KMS-11 (cell line): ENCODE data around the gene DSTYK.

Source experiments
- H2AFZ ChIP-seq: fragments of 200-600 bp; sonication (generic); 2 replicates; pipeline ENCODE4 v1.6.1; 2016; ENCODE audit warnings: antibody characterized with exemption, mixed run types, low read depth
- H3K27ac ChIP-seq: fragments of 200-600 bp; sonication (generic); 2 replicates; pipeline ENCODE4 v1.6.1; 2016; ENCODE audit warnings: mild to moderate bottlenecking, mixed run types
- H3K27me3 ChIP-seq: fragments of 200-600 bp; sonication (generic); 2 replicates; pipeline ENCODE4 v1.6.1; 2017; ENCODE audit warnings: mild to moderate bottlenecking, low read depth, mixed run types, moderate library complexity; ENCODE audit not compliant: insufficient read depth
- H3K36me3 ChIP-seq: fragments of 200-600 bp; sonication (generic); 2 replicates; pipeline ENCODE4 v1.6.1; 2017; ENCODE audit warnings: mild to moderate bottlenecking, mixed run types; ENCODE audit not compliant: insufficient read depth
- H3K4me1 ChIP-seq: fragments of 200-600 bp; sonication (generic); 2 replicates; pipeline ENCODE4 v1.6.1; 2016; ENCODE audit warnings: mild to moderate bottlenecking, low read depth, mixed run types; ENCODE audit not compliant: poor library complexity, severe bottlenecking
- H3K4me2 ChIP-seq: fragments of 200-600 bp; sonication (generic); 2 replicates; pipeline ENCODE4 v1.7.0; 2016; ENCODE audit warnings: mild to moderate bottlenecking, mixed run types
- H3K4me3 ChIP-seq: fragments of 200-600 bp; sonication (generic); IDR thresholded peaks from 2 replicates; pipeline ENCODE4 v1.6.1; 2017; ENCODE audit warnings: low read depth, low read length, mixed read lengths; ENCODE audit not compliant: insufficient read depth
- H3K79me2 ChIP-seq: fragments of 200-600 bp; sonication (generic); 2 replicates; pipeline ENCODE4 v1.6.1; 2016; ENCODE audit warnings: low read depth, mixed run types; ENCODE audit not compliant: insufficient read depth
- H3K9ac ChIP-seq: fragments of 200-600 bp; sonication (generic); 2 replicates; pipeline ENCODE4 v1.6.1; 2016; ENCODE audit warnings: mild to moderate bottlenecking, mixed run types
- H4K20me1 ChIP-seq: fragments of 200-600 bp; sonication (generic); 2 replicates; pipeline ENCODE4 v1.6.1; 2016; ENCODE audit warnings: mild to moderate bottlenecking, mixed run types; ENCODE audit not compliant: insufficient read depth
- TF ChIP-seq, protein P1 (sequence below): fragments of 200-600 bp; sonication (generic); conservative IDR thresholded peaks from 2 replicates; pipeline ENCODE4 v1.6.1; 2017; ENCODE audit warnings: low read depth, mild to moderate bottlenecking, antibody characterized with exemption, low read length, moderate library complexity, mixed read lengths

Gene DSTYK

DNA sequence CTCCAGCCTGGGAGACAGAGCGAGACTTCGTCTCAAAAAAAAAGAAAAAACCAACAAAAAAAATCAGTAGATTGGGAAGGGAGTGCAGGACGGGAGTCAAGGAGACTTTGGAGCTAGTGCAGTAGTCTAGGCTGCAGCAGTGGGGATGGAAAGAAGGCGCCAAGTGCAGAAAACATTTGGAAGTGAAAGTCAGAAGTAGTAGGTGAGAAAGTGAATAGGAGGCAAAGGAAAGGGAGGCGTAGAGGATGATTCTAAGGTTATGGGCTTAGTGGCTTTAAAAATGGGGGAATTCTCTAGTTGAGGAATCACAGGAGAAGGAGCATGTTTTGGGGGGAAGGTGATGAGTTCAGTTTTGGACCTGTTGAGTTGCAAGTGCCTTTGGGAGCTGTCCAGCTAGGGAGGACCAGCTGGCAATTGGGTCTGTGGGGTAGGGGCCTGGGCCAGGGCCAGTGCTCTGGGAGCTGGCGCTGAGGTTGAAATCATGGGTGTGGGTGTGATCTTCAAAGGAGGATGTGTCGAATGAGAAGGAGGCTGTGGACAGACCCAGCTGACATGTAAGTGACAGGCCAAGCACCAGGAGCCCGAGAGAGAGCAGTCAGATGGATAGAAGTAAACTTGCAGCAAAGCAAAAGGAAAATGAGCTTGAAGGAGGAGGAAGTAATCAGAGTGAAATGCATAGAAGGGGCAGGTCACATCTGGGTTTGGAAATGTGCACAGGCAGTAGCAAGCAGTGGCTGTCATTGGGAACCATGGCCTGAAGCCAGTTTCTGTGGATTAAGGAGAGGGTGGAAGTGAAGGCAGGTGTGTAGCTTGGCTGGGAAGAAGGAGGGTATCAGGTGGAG is 32.1 kb upstream of the DSTYK start:
- Histone ChIP-seq H3K79me2 (no peaks in the 10 kb centered on the region; the same call in 1 of the 2 replicates), H3K9ac (no peak overlapping the region), H3K27me3 (no peaks in the 10 kb centered on the region), H3K36me3 (no peaks in the 10 kb centered on the region), H2AFZ (no peak overlapping the region), H3K4me3 (no peak overlapping the region), H3K4me1 (peaks cover 81% of the 10 kb centered on the region), H3K27ac (no peak overlapping the region), H4K20me1 (no peaks in the 10 kb centered on the region), H3K4me2 (peak overlapping the region; percentile 41; the same call in 1 of the 2 replicates)
- TF ChIP-seq, protein P1, sequence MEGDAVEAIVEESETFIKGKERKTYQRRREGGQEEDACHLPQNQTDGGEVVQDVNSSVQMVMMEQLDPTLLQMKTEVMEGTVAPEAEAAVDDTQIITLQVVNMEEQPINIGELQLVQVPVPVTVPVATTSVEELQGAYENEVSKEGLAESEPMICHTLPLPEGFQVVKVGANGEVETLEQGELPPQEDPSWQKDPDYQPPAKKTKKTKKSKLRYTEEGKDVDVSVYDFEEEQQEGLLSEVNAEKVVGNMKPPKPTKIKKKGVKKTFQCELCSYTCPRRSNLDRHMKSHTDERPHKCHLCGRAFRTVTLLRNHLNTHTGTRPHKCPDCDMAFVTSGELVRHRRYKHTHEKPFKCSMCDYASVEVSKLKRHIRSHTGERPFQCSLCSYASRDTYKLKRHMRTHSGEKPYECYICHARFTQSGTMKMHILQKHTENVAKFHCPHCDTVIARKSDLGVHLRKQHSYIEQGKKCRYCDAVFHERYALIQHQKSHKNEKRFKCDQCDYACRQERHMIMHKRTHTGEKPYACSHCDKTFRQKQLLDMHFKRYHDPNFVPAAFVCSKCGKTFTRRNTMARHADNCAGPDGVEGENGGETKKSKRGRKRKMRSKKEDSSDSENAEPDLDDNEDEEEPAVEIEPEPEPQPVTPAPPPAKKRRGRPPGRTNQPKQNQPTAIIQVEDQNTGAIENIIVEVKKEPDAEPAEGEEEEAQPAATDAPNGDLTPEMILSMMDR, result no peak

DNA sequence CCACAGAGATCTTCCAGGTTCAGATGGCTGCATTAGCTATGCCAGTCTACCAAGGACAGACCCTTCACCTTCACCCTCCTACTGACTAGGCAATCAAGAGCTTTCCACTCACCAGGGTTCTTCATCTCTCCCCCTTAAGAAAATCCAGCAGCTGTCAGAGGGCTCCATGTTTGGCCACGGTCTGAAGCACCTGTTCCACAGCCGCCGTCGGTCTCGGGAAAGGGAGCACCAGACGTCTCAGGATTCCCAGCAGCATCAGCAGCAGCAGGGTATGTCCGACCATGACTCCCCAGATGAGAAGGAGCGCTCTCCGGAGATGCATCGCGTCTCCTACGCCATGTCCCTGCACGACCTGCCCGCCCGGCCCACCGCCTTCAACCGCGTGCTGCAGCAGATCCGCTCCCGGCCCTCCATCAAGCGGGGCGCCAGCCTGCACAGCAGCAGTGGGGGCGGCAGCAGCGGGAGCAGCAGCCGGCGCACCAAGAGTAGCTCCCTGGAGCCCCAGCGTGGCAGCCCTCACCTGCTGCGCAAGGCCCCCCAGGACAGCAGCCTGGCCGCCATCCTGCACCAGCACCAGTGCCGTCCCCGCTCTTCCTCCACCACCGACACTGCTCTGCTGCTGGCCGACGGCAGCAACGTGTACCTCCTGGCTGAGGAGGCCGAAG is 30.0 kb upstream of the DSTYK start:
- Histone ChIP-seq H3K27me3 (no peaks in the 10 kb centered on the region), H3K27ac (no peak overlapping the region), H3K4me3 (no peak overlapping the region), H4K20me1 (no peaks in the 10 kb centered on the region), H3K79me2 (no peaks in the 10 kb centered on the region; the same call in 1 of the 2 replicates), H3K4me2 (no peak overlapping the region), H3K36me3 (no peaks in the 10 kb centered on the region), H3K4me1 (peaks cover 81% of the 10 kb centered on the region), H3K9ac (no peak overlapping the region), H2AFZ (no peak overlapping the region)
- TF ChIP-seq, protein P1, result no peak

DNA sequence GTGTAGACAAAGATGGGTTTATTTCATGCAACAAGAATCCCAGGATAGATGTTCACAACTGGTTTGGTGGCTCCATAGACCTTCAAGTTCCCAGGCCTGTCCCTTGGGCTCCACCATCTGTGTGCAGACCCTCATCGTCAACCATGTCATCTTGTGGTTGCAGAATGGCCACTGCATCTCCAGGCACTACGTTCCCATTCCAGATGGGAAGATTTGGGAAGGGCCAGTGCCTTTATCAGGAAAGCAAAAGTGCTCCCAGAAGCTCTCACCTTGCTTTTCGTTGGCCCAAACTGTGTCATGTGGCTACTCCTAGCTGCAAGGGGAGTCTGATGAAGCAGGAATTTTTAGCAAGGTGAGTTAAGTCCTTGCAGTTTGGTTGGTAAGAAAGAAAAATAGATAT is 29.1 kb upstream of the DSTYK start:
- no peak overlapping the region for H3K27ac ChIP-seq
- H3K27me3 ChIP-seq, result no peaks in the 10 kb centered on the region
- no peak overlapping the region for H2AFZ ChIP-seq
- peaks cover 81% of the 10 kb centered on the region for H3K4me1 ChIP-seq
- H3K4me2 ChIP-seq, result no peak overlapping the region
- no peak overlapping the region for H3K9ac ChIP-seq
- no peaks in the 10 kb centered on the region for H4K20me1 ChIP-seq
- no peak overlapping the region for H3K4me3 ChIP-seq
- TF ChIP-seq, protein P1, result no peak
- no peaks in the 10 kb centered on the region for H3K36me3 ChIP-seq
- H3K79me2 ChIP-seq, result no peaks in the 10 kb centered on the region; the same call in 1 of the 2 replicates

GRCh38 chr1:205240118-205240517 is 28.6 kb upstream of the DSTYK start:
- Histone ChIP-seq H3K9ac (no peak overlapping the region), H3K4me3 (no peak overlapping the region), H3K36me3 (no peaks in the 10 kb centered on the region), H3K4me2 (peak overlapping the region; percentile 95; the same call in 1 of the 2 replicates), H4K20me1 (no peaks in the 10 kb centered on the region), H3K27me3 (no peaks in the 10 kb centered on the region), H3K4me1 (peaks cover 81% of the 10 kb centered on the region), H2AFZ (no peak overlapping the region), H3K79me2 (no peaks in the 10 kb centered on the region; the same call in 1 of the 2 replicates), H3K27ac (no peak overlapping the region)
- TF ChIP-seq, protein P1, result no peak
